H9 (cell line): Measurements from ENCODE around the gene SAA1. TPM values are rescaled to one million over a fixed set of nuclear protein-coding genes. Genes with fewer than 3 reads are reported as not detected.

Experiments
- DNase-seq: peaks from one replicate; pipeline ENCODE4 v3.0.0-alpha.2; 2017
- H2AFZ ChIP-seq: one replicate; pipeline ENCODE4 v1.6.1; 2013; ENCODE audit warnings: mild to moderate bottlenecking, low read length, control low read depth, moderate library complexity
- H2AK5ac ChIP-seq: 2 replicates; pipeline ENCODE4 v1.6.1; 2013; ENCODE audit warnings: low read length, control low read depth, mixed read lengths; ENCODE audit not compliant: insufficient read length
- H2BK120ac ChIP-seq: one replicate; pipeline ENCODE4 v1.6.1; 2013; ENCODE audit warnings: low read depth, mild to moderate bottlenecking, low read length, control low read depth, inconsistent platforms; ENCODE audit not compliant: poor library complexity, severe bottlenecking
- H2BK12ac ChIP-seq: 2 replicates; pipeline ENCODE4 v1.6.1; 2013; ENCODE audit warnings: low read length, control low read depth, mixed read lengths, low read depth; ENCODE audit not compliant: insufficient read length
- H2BK15ac ChIP-seq: 2 replicates; pipeline ENCODE4 v1.6.1; 2013; ENCODE audit warnings: low read depth, low read length, control low read depth
- H2BK20ac ChIP-seq: one replicate; pipeline ENCODE4 v1.6.1; 2013; ENCODE audit warnings: low read depth, mild to moderate bottlenecking, low read length, control low read depth, inconsistent platforms; ENCODE audit not compliant: poor library complexity, severe bottlenecking
- H2BK5ac ChIP-seq: 2 replicates; pipeline ENCODE4 v1.6.1; 2013; ENCODE audit warnings: low read length, control low read depth, mixed read lengths; ENCODE audit not compliant: insufficient read length
- H3K14ac ChIP-seq: 2 replicates; pipeline ENCODE4 v1.6.1; 2013; ENCODE audit warnings: low read length, control low read depth; ENCODE audit not compliant: insufficient read depth
- H3K18ac ChIP-seq: 2 replicates; pipeline ENCODE4 v1.6.1; 2013; ENCODE audit warnings: low read depth, mild to moderate bottlenecking, mixed read lengths, low read length, control low read depth; ENCODE audit not compliant: insufficient read length
- H3K23ac ChIP-seq: 2 replicates; pipeline ENCODE4 v1.6.1; 2013; ENCODE audit warnings: low read length, control low read depth, mixed read lengths, low read depth; ENCODE audit not compliant: insufficient read length
- H3K23me2 ChIP-seq: 2 replicates; pipeline ENCODE4 v1.6.1; 2013; ENCODE audit warnings: low read depth, mild to moderate bottlenecking, mixed read lengths, low read length, control low read depth; ENCODE audit not compliant: insufficient read length, poor library complexity, severe bottlenecking
- H3K27ac ChIP-seq: 2 replicates; pipeline ENCODE4 v1.5.1; 2013; ENCODE audit warnings: low read length, control low read depth, mixed read lengths, low read depth; ENCODE audit not compliant: insufficient read length
- H3K27me3 ChIP-seq: 2 replicates; pipeline ENCODE4 v1.6.1; 2013; ENCODE audit warnings: low read length, control low read depth, inconsistent platforms; ENCODE audit not compliant: insufficient read depth
- H3K4ac ChIP-seq: 2 replicates; pipeline ENCODE4 v1.6.1; 2013; ENCODE audit warnings: low read depth, mild to moderate bottlenecking, control low read depth, inconsistent platforms, low read length, moderate library complexity
- H3K4me1 ChIP-seq: 2 replicates; pipeline ENCODE4 v1.6.1; 2013; ENCODE audit warnings: low read length, control low read depth, inconsistent platforms; ENCODE audit not compliant: insufficient read depth
- H3K4me2 ChIP-seq: 2 replicates; pipeline ENCODE4 v1.6.1; 2013; ENCODE audit warnings: low read length, control low read depth, mixed read lengths; ENCODE audit not compliant: insufficient read length, insufficient read depth
- H3K56ac ChIP-seq: 2 replicates; pipeline ENCODE4 v1.6.1; 2013; ENCODE audit warnings: low read depth, mild to moderate bottlenecking, mixed read lengths, low read length, control low read depth; ENCODE audit not compliant: insufficient read length
- H3K79me1 ChIP-seq: 2 replicates; pipeline ENCODE4 v1.6.1; 2013; ENCODE audit warnings: low read depth, mild to moderate bottlenecking, moderate library complexity, low read length, control low read depth, inconsistent platforms; ENCODE audit not compliant: insufficient read depth, poor library complexity, severe bottlenecking
- H3K79me2 ChIP-seq: 2 replicates; pipeline ENCODE4 v1.6.1; 2013; ENCODE audit warnings: low read length, control low read depth, inconsistent platforms; ENCODE audit not compliant: insufficient read depth
- H3K9ac ChIP-seq: 2 replicates; pipeline ENCODE4 v1.6.1; 2013; ENCODE audit warnings: low read length, control low read depth, mixed read lengths; ENCODE audit not compliant: insufficient read length; ENCODE audit errors: extremely low read depth
- H3K9me3 ChIP-seq: one replicate; pipeline ENCODE4 v1.6.1; 2013; ENCODE audit warnings: low read depth, low read length, inconsistent platforms; ENCODE audit not compliant: control insufficient read depth
- H3T11ph ChIP-seq: one replicate; pipeline ENCODE4 v1.6.1; 2013; ENCODE audit warnings: mild to moderate bottlenecking, low read length, control low read depth, inconsistent platforms
- H4K20me1 ChIP-seq: one replicate; pipeline ENCODE4 v1.6.1; 2013; ENCODE audit not compliant: control insufficient read depth, insufficient read length, insufficient read depth
- H4K5ac ChIP-seq: 2 replicates; pipeline ENCODE4 v1.6.1; 2013; ENCODE audit warnings: low read depth, mild to moderate bottlenecking, mixed read lengths, low read length, control low read depth; ENCODE audit not compliant: insufficient read length
- H4K8ac ChIP-seq: replicated peaks from 2 replicates; pipeline ENCODE4 v1.6.1; 2013; ENCODE audit warnings: low read length, control low read depth, mixed read lengths, low read depth; ENCODE audit not compliant: insufficient read length
- H4K91ac ChIP-seq: 2 replicates; pipeline ENCODE4 v1.6.1; 2013; ENCODE audit warnings: low read depth, mild to moderate bottlenecking, moderate library complexity, mixed read lengths, low read length, control low read depth; ENCODE audit not compliant: insufficient read length
- H3K27ac Mint-ChIP-seq, 3 experiments: 2 replicates in 2 of 3; 3 replicates in 1 of 3; pipeline ENCODE4 v1.8.0; 2020 to 2021; ENCODE audit warnings: mixed read lengths in 3 of 3, mild to moderate bottlenecking in 1 of 3, moderate library complexity in 1 of 3
- H3K27me3 Mint-ChIP-seq: 2 replicates; pipeline ENCODE4 v1.8.0; 2021; ENCODE audit warnings: low read depth, mild to moderate bottlenecking, moderate library complexity, mixed read lengths
- H3K36me3 Mint-ChIP-seq, 3 experiments: 2 replicates in 2 of 3; 3 replicates in 1 of 3; pipeline ENCODE4 v1.8.0; 2020 to 2021; ENCODE audit warnings: low read depth in 3 of 3, mixed read lengths in 3 of 3; ENCODE audit not compliant: insufficient read depth in 1 of 3
- H3K4me1 Mint-ChIP-seq, 2 experiments: 2 replicates each; pipeline ENCODE4 v1.8.0; 2020; ENCODE audit warnings: mixed read lengths in 2 of 2
- H3K4me3 Mint-ChIP-seq, 2 experiments: 2 replicates in 1 of 2; 3 replicates in 1 of 2; pipeline ENCODE4 v1.8.0; 2020 to 2021; ENCODE audit warnings: mild to moderate bottlenecking in 2 of 2, mixed read lengths in 2 of 2, moderate library complexity in 1 of 2
- H3K9me3 Mint-ChIP-seq, 2 experiments: 2 replicates in 1 of 2; 3 replicates in 1 of 2; pipeline ENCODE4 v1.8.0; 2020; ENCODE audit warnings: mild to moderate bottlenecking in 2 of 2, mixed read lengths in 2 of 2, moderate library complexity in 1 of 2
- WGBS: extraction: QIAGEN DNeasy Blood & Tissue Kit; methylation state at CpG from one replicate; pipeline ENCODE4 v1.1.7; 2013; ENCODE audit warnings: missing lambda C conversion rate, low lambda C conversion rate, mixed read lengths; ENCODE audit not compliant: insufficient read length; ENCODE audit errors: extremely low coverage; 5-methylcytosine and 5-hydroxymethylcytosine counted together
- total RNA-seq: library from RNA; stranded (reverse); gene quantifications from 2 replicates; pipeline ENCODE4 v1.2.1, GENCODE V29; 2021
- TF ChIP-seq, protein P1 (sequence below): fragments of 200-600 bp; sonication (generic); conservative IDR thresholded peaks from 3 replicates; pipeline ENCODE4 v1.8.0; 2021; ENCODE audit warnings: antibody characterized with exemption, mild to moderate bottlenecking

SAA1 gene
- total RNA-seq, 1 experiment from 2014 or later, result not detected

GRCh38 chr11:18225913-18226312 lies 40.2 kb upstream of the SAA1 start:
- H3K18ac ChIP-seq, result no peak overlapping the region
- H3K4me2 ChIP-seq, result no peak overlapping the region
- no peak overlapping the region for H4K91ac ChIP-seq
- no peak overlapping the region for H3K4ac ChIP-seq
- no CpG with 5 or more reads among the region's 2 CpGs for WGBS
- no peak overlapping the region for H2AFZ ChIP-seq
- no peaks in the 10 kb centered on the region for H3K4me1 ChIP-seq
- TF ChIP-seq, protein P1, sequence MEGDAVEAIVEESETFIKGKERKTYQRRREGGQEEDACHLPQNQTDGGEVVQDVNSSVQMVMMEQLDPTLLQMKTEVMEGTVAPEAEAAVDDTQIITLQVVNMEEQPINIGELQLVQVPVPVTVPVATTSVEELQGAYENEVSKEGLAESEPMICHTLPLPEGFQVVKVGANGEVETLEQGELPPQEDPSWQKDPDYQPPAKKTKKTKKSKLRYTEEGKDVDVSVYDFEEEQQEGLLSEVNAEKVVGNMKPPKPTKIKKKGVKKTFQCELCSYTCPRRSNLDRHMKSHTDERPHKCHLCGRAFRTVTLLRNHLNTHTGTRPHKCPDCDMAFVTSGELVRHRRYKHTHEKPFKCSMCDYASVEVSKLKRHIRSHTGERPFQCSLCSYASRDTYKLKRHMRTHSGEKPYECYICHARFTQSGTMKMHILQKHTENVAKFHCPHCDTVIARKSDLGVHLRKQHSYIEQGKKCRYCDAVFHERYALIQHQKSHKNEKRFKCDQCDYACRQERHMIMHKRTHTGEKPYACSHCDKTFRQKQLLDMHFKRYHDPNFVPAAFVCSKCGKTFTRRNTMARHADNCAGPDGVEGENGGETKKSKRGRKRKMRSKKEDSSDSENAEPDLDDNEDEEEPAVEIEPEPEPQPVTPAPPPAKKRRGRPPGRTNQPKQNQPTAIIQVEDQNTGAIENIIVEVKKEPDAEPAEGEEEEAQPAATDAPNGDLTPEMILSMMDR, result no peak
- no peak overlapping the region for H3K14ac ChIP-seq
- H3K79me1 ChIP-seq, result no peaks in the 10 kb centered on the region
- no peak overlapping the region for H3K9ac ChIP-seq
- no peak overlapping the region for H2BK12ac ChIP-seq
- no peak overlapping the region for H4K5ac ChIP-seq
- no peak overlapping the region for H2BK5ac ChIP-seq
- H4K8ac ChIP-seq, result no peak overlapping the region
- Mint-ChIP-seq H3K36me3 (no peaks in the 10 kb centered on the region), H3K27me3 (peaks cover 6% of the 10 kb centered on the region), H3K4me1 (no peaks in the 10 kb centered on the region), H3K9me3 (peaks cover 0 to 2% of the 10 kb centered on the region in 2 experiments; a peak in 1 of 5 replicates), H3K27ac (no peak overlapping the region), H3K4me3 (no peak overlapping the region)
- no peak for DNase-seq
- no peak overlapping the region for H2AK5ac ChIP-seq
- no peak overlapping the region for H3K27ac ChIP-seq
- no peak overlapping the region for H3T11ph ChIP-seq
- no peaks in the 10 kb centered on the region for H3K9me3 ChIP-seq
- H3K79me2 ChIP-seq, result no peaks in the 10 kb centered on the region
- H3K56ac ChIP-seq, result no peak overlapping the region
- H3K27me3 ChIP-seq, result no peaks in the 10 kb centered on the region
- no peak overlapping the region for H2BK15ac ChIP-seq
- H3K23ac ChIP-seq, result no peak overlapping the region
- H2BK20ac ChIP-seq, result no peak overlapping the region
- H3K23me2 ChIP-seq, result no peaks in the 10 kb centered on the region
- no peak overlapping the region for H2BK120ac ChIP-seq
- H4K20me1 ChIP-seq, result no peaks in the 10 kb centered on the region
